Testis (tissue), 2 donors: ENCODE data around the gene SIMC1.

ENCODE experiments used
- CTCF ChIP-seq, 3 experiments: fragments of 450-650 bp in 2 of 3; fragments of 200-600 bp in 1 of 3; sonication (generic) in 1 of 3; IDR thresholded peaks; one replicate each; pipeline ENCODE4 v1.5.1; 2016 to 2019; ENCODE audit warnings: antibody characterized with exemption in 3 of 3, mild to moderate bottlenecking in 2 of 3, moderate library complexity in 1 of 3
- POLR2A ChIP-seq: fragments of 450-650 bp; IDR thresholded peaks from one replicate; pipeline ENCODE4 v1.6.1; 2017; ENCODE audit warnings: antibody characterized with exemption, mild to moderate bottlenecking, moderate library complexity

DNA sequence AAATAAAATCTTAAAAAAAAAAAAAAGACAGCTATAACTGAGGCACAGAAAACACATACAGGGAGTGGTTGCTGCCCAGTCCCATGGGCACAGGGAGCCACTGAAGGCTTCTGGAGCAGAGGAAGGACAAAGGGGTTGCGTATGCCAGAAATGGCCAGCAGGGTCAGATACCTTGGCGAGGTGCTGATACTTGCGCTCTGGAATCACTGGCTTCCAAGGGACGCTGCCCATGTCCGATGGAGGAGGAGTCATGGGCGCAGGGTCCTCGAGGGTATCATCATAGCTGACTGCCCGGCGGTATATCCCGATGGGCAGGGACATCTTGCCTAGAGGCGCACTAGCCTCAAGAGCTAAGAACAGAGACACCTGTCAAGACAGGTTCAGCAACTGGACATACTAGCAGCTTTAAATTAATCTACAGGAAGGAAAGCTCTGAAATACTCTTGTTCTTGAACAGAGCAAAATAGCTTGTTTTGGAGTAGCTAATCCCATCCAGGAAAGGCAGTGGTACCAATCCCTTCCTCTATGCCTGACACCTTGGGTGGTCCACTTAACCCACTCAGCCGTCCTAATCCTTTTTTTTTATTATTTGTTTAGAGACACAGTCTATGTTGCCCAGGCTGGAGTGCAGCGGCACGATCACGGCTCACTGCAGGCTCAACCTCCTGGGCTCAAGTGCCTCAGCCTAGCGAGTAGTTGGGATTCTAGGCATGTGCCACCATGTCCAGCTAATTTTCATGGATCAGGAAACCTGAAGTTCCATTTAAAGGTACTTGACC, 117.4 kb downstream of the SIMC1 start:
- TF ChIP-seq POLR2A (no peak), CTCF (IDR thresholded peaks at IDR 0.05) (no peak)
